Duodenal mucosa (tissue), 2 donors: ENCODE data around the gene SUN5.

Experiments
- H3K27ac ChIP-seq: one replicate; pipeline ENCODE4 v1.7.0; 2013; ENCODE audit warnings: low read depth, low read length
- H3K27me3 ChIP-seq, 2 donors: one replicate each; pipeline ENCODE4 v1.7.0; 2013; ENCODE audit warnings: low read length in 2 of 2, control low read depth in 1 of 2; ENCODE audit not compliant: insufficient read depth in 2 of 2, control insufficient read depth in 1 of 2
- H3K36me3 ChIP-seq, 2 donors: one replicate each; pipeline ENCODE4 v1.7.0; 2013; ENCODE audit warnings: low read length in 2 of 2, control low read depth in 1 of 2; ENCODE audit not compliant: insufficient read depth in 2 of 2, control insufficient read depth in 1 of 2
- H3K4me1 ChIP-seq, 2 donors: one replicate each; pipeline ENCODE4 v1.7.0; 2013; ENCODE audit warnings: low read length in 2 of 2, control low read depth in 1 of 2; ENCODE audit not compliant: insufficient read depth in 2 of 2, control insufficient read depth in 1 of 2
- H3K4me3 ChIP-seq, 2 donors: one replicate each; pipeline ENCODE4 v1.7.0; 2013; ENCODE audit warnings: low read length in 2 of 2, low read depth in 1 of 2
- H3K9ac ChIP-seq, 2 donors: one replicate each; pipeline ENCODE4 v1.7.0; 2013; ENCODE audit warnings: low read length in 2 of 2, low read depth in 1 of 2
- H3K9me3 ChIP-seq, 2 donors: one replicate each; pipeline ENCODE4 v1.7.0; 2013; ENCODE audit warnings: low read length in 2 of 2, control low read depth in 1 of 2; ENCODE audit not compliant: control insufficient read depth in 1 of 2

The SUN5 gene

GRCh38 chr20:33020278-33021161, 16.3 kb upstream of the SUN5 start:
- Histone ChIP-seq H3K9ac (no peak overlapping the region), H3K27me3 (no peaks in the 10 kb centered on the region), H3K9me3 (no peaks in the 10 kb centered on the region), H3K4me1 (no peaks in the 10 kb centered on the region), H3K4me3 (no peak overlapping the region), H3K27ac (no peak overlapping the region), H3K36me3 (no peaks in the 10 kb centered on the region)

DNA sequence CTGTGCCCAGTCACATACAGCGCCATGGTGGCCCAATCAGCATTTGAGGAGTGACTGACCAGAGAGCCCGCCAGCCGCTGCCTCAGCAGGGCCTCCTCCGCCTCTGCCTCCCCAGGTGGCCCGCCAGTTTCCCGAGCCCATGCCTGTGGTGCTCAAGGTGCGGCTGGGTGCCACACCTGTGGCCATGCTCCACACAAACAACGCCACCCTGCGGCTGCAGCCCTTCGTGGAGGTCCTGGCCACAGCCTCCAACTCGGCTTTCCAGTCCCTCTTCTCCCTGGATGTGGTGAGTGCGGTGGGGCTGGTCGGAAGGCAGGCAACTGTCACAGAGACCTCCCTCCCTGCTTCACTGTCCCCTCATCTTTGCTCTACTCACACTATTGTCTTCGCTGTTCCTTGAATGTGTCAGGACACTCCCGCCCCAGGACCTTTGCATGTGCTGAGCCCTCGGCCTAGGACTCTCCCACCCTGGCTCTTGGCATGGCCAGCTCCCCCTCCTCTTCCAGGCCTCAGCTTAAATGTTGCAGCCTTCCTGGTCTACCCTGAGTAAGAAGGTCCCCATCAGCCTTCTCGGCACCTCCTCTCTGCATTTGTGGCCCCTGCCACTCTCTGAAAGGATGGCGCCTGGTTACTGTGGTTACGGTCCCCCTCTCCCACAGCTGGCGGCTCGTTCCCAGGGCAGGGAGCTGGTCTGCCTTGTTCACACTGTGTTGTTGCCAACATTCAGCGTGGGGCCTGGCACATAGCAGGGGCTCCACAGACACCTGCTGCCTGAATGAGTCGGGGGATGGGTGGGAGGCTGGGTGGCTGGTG, 15.4 kb upstream of the SUN5 start:
- H3K27ac ChIP-seq = no peak overlapping the region
- no peaks in the 10 kb centered on the region for H3K9me3 ChIP-seq
- H3K27me3 ChIP-seq = no peaks in the 10 kb centered on the region
- no peaks in the 10 kb centered on the region for H3K36me3 ChIP-seq
- H3K9ac ChIP-seq = no peak overlapping the region
- no peaks in the 10 kb centered on the region for H3K4me1 ChIP-seq
- no peak overlapping the region for H3K4me3 ChIP-seq

GRCh38 chr20:33018169-33018931, 14.1 kb upstream of the SUN5 start:
- no peak overlapping the region for H3K27ac ChIP-seq

GRCh38 chr20:33017542-33017941, 13.3 kb upstream of the SUN5 start:
- H3K9me3 ChIP-seq = no peaks in the 10 kb centered on the region
- no peaks in the 10 kb centered on the region for H3K36me3 ChIP-seq
- H3K4me1 ChIP-seq = no peaks in the 10 kb centered on the region
- no peaks in the 10 kb centered on the region for H3K27me3 ChIP-seq
- no peak overlapping the region for H3K9ac ChIP-seq
- no peak overlapping the region for H3K4me3 ChIP-seq
- H3K27ac ChIP-seq = no peak overlapping the region

More at GRCh38 chr20:33018169-33018931, 14.1 kb upstream of the SUN5 start:
- Histone ChIP-seq H3K9ac (no peak overlapping the region), H3K9me3 (no peaks in the 10 kb centered on the region), H3K36me3 (no peaks in the 10 kb centered on the region), H3K4me1 (no peaks in the 10 kb centered on the region), H3K4me3 (no peak overlapping the region), H3K27me3 (no peaks in the 10 kb centered on the region)

- Histone ChIP-seq H3K27ac (no peak overlapping the region), H3K9me3 (no peaks in the 10 kb centered on the region), H3K36me3 (no peaks in the 10 kb centered on the region), H3K9ac (no peak overlapping the region), H3K27me3 (no peaks in the 10 kb centered on the region), H3K4me1 (no peaks in the 10 kb centered on the region), H3K4me3 (no peak overlapping the region)
Measured at GRCh38 chr20:33016581-33017109, 12.4 kb upstream of the SUN5 start.

DNA sequence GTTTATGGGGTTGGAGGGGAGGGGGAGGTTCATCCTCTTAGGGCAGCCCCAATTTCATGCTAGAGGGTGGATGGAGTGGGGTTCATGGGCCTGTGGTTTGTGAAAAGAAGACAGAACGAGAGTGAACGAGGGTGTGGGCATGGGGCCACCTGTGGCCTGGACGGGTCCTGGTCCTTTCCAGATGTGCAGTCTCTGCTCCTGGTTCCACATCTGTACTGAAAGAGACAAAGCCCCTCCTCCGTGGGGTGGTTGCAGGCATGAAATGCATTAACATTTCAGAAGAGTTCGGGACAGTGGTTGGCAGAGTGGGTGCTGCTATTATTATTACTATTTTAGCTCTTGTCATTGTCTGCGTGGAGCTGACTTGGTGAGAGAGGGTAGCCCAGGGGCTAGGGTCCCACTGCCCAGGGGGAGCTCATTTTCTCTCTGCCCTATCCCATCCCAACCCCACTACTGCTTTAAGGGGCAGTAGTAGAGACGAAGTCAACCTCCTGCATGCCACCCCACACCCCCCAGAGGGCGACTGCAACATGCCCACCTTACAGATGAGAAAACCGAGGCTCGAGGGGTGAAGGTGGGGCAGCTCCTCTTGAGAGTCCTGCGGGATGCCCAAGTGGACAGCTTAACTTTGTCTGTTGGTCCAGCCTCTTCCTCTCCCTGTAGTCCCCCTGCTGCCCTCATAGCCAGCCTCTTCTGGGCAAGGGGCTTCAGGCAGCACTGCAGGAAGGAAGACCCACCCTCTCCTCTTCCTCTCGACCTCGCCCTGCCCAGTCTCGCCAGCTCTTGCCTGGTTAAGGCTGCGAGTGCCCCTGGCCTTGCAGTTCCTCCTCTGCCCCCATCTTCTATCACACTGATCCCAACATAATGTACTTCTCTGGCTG, 11.7 kb upstream of the SUN5 start:
- no peak overlapping the region for H3K4me3 ChIP-seq
- no peak overlapping the region for H3K9ac ChIP-seq
- H3K4me1 ChIP-seq = no peaks in the 10 kb centered on the region

DNA sequence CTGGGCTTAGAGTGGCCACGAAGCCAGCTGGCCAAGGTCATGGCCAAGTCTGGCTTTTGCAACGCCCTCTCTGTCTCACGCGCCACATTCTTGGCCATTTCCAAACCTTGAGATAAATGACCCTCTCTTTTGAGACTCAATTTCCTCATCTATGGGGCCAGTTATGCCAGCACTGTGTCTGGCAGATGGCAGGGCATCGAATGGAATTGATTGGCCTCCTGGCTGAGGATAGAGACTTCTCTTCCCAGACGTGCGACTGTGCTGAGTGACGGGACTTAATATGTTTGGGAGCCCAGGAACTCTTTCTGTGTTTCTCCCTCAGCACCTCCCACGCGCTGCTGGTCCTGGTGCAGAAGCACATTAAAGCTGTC, 10.9 kb upstream of the SUN5 start:
- no peaks in the 10 kb centered on the region for H3K36me3 ChIP-seq
- no peaks in the 10 kb centered on the region for H3K9me3 ChIP-seq
- H3K9ac ChIP-seq = no peak overlapping the region
- no peak overlapping the region for H3K27ac ChIP-seq
- H3K27me3 ChIP-seq = no peaks in the 10 kb centered on the region
- H3K4me1 ChIP-seq = no peaks in the 10 kb centered on the region
- H3K4me3 ChIP-seq = no peak overlapping the region

More for the DNA sequence above, 11.7 kb upstream of the SUN5 start:
- H3K27ac ChIP-seq = no peak overlapping the region
- H3K9me3 ChIP-seq = no peaks in the 10 kb centered on the region
- no peaks in the 10 kb centered on the region for H3K27me3 ChIP-seq
- no peaks in the 10 kb centered on the region for H3K36me3 ChIP-seq

GRCh38 chr20:33014336-33015113, 10.3 kb upstream of the SUN5 start:
- H3K27ac ChIP-seq = no peak overlapping the region
- no peaks in the 10 kb centered on the region for H3K36me3 ChIP-seq
- no peaks in the 10 kb centered on the region for H3K4me1 ChIP-seq
- H3K9me3 ChIP-seq = no peaks in the 10 kb centered on the region
- no peak overlapping the region for H3K9ac ChIP-seq
- H3K4me3 ChIP-seq = no peak overlapping the region
- H3K27me3 ChIP-seq = no peaks in the 10 kb centered on the region
